Endothelial cell of umbilical vein (primary cell): ENCODE measurements around the gene SPEN.

Experiments
- CTCF ChIP-seq, 2 donors: IDR thresholded peaks; 1 replicate in 1 of 2; 2 replicates in 1 of 2; pipeline ENCODE4 v1.5.1; 2011; ENCODE audit warnings: low read length in 2 of 2, mild to moderate bottlenecking in 2 of 2, moderate library complexity in 2 of 2, control low read depth in 1 of 2, inconsistent platforms in 1 of 2, low read depth in 1 of 2; ENCODE audit not compliant: insufficient read depth in 1 of 2; ENCODE audit errors: extremely low read depth in 1 of 2
- EZH2 ChIP-seq: IDR thresholded peaks from 2 replicates; pipeline ENCODE4 v1.6.1; 2012; ENCODE audit warnings: borderline replicate concordance, low read depth, mild to moderate bottlenecking, moderate library complexity, low read length, inconsistent platforms; ENCODE audit not compliant: severe bottlenecking
- GATA2 ChIP-seq: IDR thresholded peaks from 2 replicates; pipeline ENCODE4 v1.7.0; 2011; ENCODE audit warnings: low read depth, mild to moderate bottlenecking, moderate library complexity, mixed read lengths, low read length; ENCODE audit not compliant: insufficient read length, insufficient read depth
- JUN ChIP-seq: IDR thresholded peaks from 2 replicates; pipeline ENCODE4 v1.6.1; 2011; ENCODE audit warnings: borderline replicate concordance, low read depth; ENCODE audit not compliant: insufficient read length, insufficient read depth
- MYC ChIP-seq: IDR thresholded peaks from one replicate; pipeline ENCODE4 v1.6.1; 2011; ENCODE audit warnings: mild to moderate bottlenecking, low read depth, low read length
- POLR2A ChIP-seq: IDR thresholded peaks from 2 replicates; pipeline ENCODE4 v1.6.1; 2012; ENCODE audit warnings: low read depth, mild to moderate bottlenecking, control low read depth, low read length
- POLR2AphosphoS5 ChIP-seq: IDR thresholded peaks from 2 replicates; pipeline ENCODE4 v1.6.1; 2012; ENCODE audit warnings: low read depth, mild to moderate bottlenecking, control low read depth, low read length, moderate library complexity; ENCODE audit not compliant: insufficient read depth
- TF ChIP-seq, protein P1 (sequence below): IDR thresholded peaks from 2 replicates; pipeline ENCODE4 v1.6.1; 2011; ENCODE audit not compliant: insufficient read depth, insufficient read length

- TF ChIP-seq POLR2A: no peak
- TF ChIP-seq, protein P1, sequence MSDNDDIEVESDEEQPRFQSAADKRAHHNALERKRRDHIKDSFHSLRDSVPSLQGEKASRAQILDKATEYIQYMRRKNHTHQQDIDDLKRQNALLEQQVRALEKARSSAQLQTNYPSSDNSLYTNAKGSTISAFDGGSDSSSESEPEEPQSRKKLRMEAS: no peak
- no peak for TF ChIP-seq CTCF (IDR thresholded peaks at IDR 0.05; ENCODE audit: extremely low read depth in 1 of 2, insufficient read depth in 1 of 2, low read depth in 1 of 2, low read length in 2 of 2)
- TF ChIP-seq POLR2AphosphoS5: no peak
- TF ChIP-seq GATA2: no peak
- TF ChIP-seq EZH2: no peak
- TF ChIP-seq MYC: no peak
- no peak for TF ChIP-seq JUN
These were observed 116.0 kb downstream of the SPEN start for GRCh38 chr1:15963363-15963967.
